Liver (tissue), 3 donors: ENCODE results near the gene TMCO4.

Experiments used
- CTCF ChIP-seq: fragments of 150-350 bp; IDR thresholded peaks from 2 replicates; pipeline ENCODE4 v1.5.1; 2017; ENCODE audit warnings: improper control_type of control experiment, low read depth, low read length; ENCODE audit not compliant: missing input control
- EGR1 ChIP-seq, 2 donors: IDR thresholded peaks; 2 replicates each; pipeline ENCODE4 v1.6.1; 2016 to 2018; ENCODE audit warnings: antibody characterized with exemption in 2 of 2, low read depth in 2 of 2
- HNF4G ChIP-seq: IDR thresholded peaks from 2 replicates; pipeline ENCODE4 v1.6.1; 2016; ENCODE audit warnings: antibody characterized with exemption
- RAD21 ChIP-seq, 2 donors: IDR thresholded peaks; 2 replicates each; pipeline ENCODE4 v1.6.1; 2016; ENCODE audit warnings: antibody characterized with exemption in 2 of 2, mild to moderate bottlenecking in 2 of 2
- TAF1 ChIP-seq: conservative IDR thresholded peaks from 2 replicates; pipeline ENCODE4 v1.6.1; 2016; ENCODE audit warnings: antibody characterized with exemption, mild to moderate bottlenecking
- YY1 ChIP-seq: IDR thresholded peaks from 2 replicates; pipeline ENCODE4 v1.6.1; 2016; ENCODE audit warnings: antibody characterized with exemption, mild to moderate bottlenecking
- TF ChIP-seq, protein P1 (sequence below): IDR thresholded peaks from 2 replicates; pipeline ENCODE4 v1.6.1; 2016; ENCODE audit warnings: antibody characterized with exemption, mild to moderate bottlenecking
- donor health status: healthy.
- donor health status: healthy.

DNA sequence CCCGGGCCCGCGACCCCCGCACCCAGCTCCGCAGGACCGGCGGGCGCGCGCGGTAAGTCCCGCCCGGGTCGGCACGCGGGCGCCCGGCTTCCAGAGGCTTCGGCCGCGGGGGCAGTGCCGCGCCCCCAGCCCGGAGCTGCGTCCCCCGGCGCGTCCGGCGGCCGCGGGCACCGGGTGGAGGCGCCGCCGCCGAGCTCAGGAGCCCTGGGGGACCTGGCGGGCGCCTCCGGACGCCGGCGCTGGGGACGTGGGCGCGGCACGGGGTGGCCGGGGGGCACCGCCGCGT lies 155.4 kb downstream of the TMCO4 start:
- TF ChIP-seq EGR1 (IDR thresholded peaks at IDR 0.05; ENCODE audit: low read depth in 2 of 2) (no peak), TAF1 (no peak), CTCF (no peak), HNF4G (no peak), YY1 (no peak), RAD21 (IDR thresholded peaks at IDR 0.05) (no peak)
- TF ChIP-seq, protein P1, sequence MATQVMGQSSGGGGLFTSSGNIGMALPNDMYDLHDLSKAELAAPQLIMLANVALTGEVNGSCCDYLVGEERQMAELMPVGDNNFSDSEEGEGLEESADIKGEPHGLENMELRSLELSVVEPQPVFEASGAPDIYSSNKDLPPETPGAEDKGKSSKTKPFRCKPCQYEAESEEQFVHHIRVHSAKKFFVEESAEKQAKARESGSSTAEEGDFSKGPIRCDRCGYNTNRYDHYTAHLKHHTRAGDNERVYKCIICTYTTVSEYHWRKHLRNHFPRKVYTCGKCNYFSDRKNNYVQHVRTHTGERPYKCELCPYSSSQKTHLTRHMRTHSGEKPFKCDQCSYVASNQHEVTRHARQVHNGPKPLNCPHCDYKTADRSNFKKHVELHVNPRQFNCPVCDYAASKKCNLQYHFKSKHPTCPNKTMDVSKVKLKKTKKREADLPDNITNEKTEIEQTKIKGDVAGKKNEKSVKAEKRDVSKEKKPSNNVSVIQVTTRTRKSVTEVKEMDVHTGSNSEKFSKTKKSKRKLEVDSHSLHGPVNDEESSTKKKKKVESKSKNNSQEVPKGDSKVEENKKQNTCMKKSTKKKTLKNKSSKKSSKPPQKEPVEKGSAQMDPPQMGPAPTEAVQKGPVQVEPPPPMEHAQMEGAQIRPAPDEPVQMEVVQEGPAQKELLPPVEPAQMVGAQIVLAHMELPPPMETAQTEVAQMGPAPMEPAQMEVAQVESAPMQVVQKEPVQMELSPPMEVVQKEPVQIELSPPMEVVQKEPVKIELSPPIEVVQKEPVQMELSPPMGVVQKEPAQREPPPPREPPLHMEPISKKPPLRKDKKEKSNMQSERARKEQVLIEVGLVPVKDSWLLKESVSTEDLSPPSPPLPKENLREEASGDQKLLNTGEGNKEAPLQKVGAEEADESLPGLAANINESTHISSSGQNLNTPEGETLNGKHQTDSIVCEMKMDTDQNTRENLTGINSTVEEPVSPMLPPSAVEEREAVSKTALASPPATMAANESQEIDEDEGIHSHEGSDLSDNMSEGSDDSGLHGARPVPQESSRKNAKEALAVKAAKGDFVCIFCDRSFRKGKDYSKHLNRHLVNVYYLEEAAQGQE: no peak
